AG09319 (cell line): ENCODE data around the gene PRDX1.

ENCODE experiments used
- DNase-seq: peaks from one replicate; pipeline ENCODE4 v3.0.0-alpha.2; 2010; ENCODE audit warnings: low read depth; ENCODE audit errors: extremely low read depth
- CTCF ChIP-seq: IDR thresholded peaks from 2 replicates; pipeline ENCODE4 v1.5.1; 2011; ENCODE audit warnings: low read depth, mild to moderate bottlenecking, inconsistent platforms, low read length, moderate library complexity

The PRDX1 gene

GRCh38 chr1:45465277-45465676 is 56.4 kb downstream of the PRDX1 start:
- DNase-seq = no peak
- TF ChIP-seq CTCF = no peak
